H9 (cell line): Measurements from ENCODE around the gene ASPSCR1. TPM values are rescaled to one million over a fixed set of nuclear protein-coding genes. Genes with fewer than 3 reads are reported as not detected.

ENCODE experiments used
- DNase-seq: peaks from one replicate; pipeline ENCODE4 v3.0.0-alpha.2; 2017
- H2AFZ ChIP-seq: one replicate; pipeline ENCODE4 v1.6.1; 2013; ENCODE audit warnings: mild to moderate bottlenecking, low read length, control low read depth, moderate library complexity
- H2AK5ac ChIP-seq: 2 replicates; pipeline ENCODE4 v1.6.1; 2013; ENCODE audit warnings: low read length, control low read depth, mixed read lengths; ENCODE audit not compliant: insufficient read length
- H2BK120ac ChIP-seq: one replicate; pipeline ENCODE4 v1.6.1; 2013; ENCODE audit warnings: low read depth, mild to moderate bottlenecking, low read length, control low read depth, inconsistent platforms; ENCODE audit not compliant: poor library complexity, severe bottlenecking
- H2BK12ac ChIP-seq: 2 replicates; pipeline ENCODE4 v1.6.1; 2013; ENCODE audit warnings: low read length, control low read depth, mixed read lengths, low read depth; ENCODE audit not compliant: insufficient read length
- H2BK15ac ChIP-seq: 2 replicates; pipeline ENCODE4 v1.6.1; 2013; ENCODE audit warnings: low read depth, low read length, control low read depth
- H2BK20ac ChIP-seq: one replicate; pipeline ENCODE4 v1.6.1; 2013; ENCODE audit warnings: low read depth, mild to moderate bottlenecking, low read length, control low read depth, inconsistent platforms; ENCODE audit not compliant: poor library complexity, severe bottlenecking
- H2BK5ac ChIP-seq: 2 replicates; pipeline ENCODE4 v1.6.1; 2013; ENCODE audit warnings: low read length, control low read depth, mixed read lengths; ENCODE audit not compliant: insufficient read length
- H3K14ac ChIP-seq: 2 replicates; pipeline ENCODE4 v1.6.1; 2013; ENCODE audit warnings: low read length, control low read depth; ENCODE audit not compliant: insufficient read depth
- H3K18ac ChIP-seq: 2 replicates; pipeline ENCODE4 v1.6.1; 2013; ENCODE audit warnings: low read depth, mild to moderate bottlenecking, mixed read lengths, low read length, control low read depth; ENCODE audit not compliant: insufficient read length
- H3K23ac ChIP-seq: 2 replicates; pipeline ENCODE4 v1.6.1; 2013; ENCODE audit warnings: low read length, control low read depth, mixed read lengths, low read depth; ENCODE audit not compliant: insufficient read length
- H3K23me2 ChIP-seq: 2 replicates; pipeline ENCODE4 v1.6.1; 2013; ENCODE audit warnings: low read depth, mild to moderate bottlenecking, mixed read lengths, low read length, control low read depth; ENCODE audit not compliant: insufficient read length, poor library complexity, severe bottlenecking
- H3K27ac ChIP-seq: 2 replicates; pipeline ENCODE4 v1.5.1; 2013; ENCODE audit warnings: low read length, control low read depth, mixed read lengths, low read depth; ENCODE audit not compliant: insufficient read length
- H3K27me3 ChIP-seq: 2 replicates; pipeline ENCODE4 v1.6.1; 2013; ENCODE audit warnings: low read length, control low read depth, inconsistent platforms; ENCODE audit not compliant: insufficient read depth
- H3K4ac ChIP-seq: 2 replicates; pipeline ENCODE4 v1.6.1; 2013; ENCODE audit warnings: low read depth, mild to moderate bottlenecking, control low read depth, inconsistent platforms, low read length, moderate library complexity
- H3K4me1 ChIP-seq: 2 replicates; pipeline ENCODE4 v1.6.1; 2013; ENCODE audit warnings: low read length, control low read depth, inconsistent platforms; ENCODE audit not compliant: insufficient read depth
- H3K4me2 ChIP-seq: 2 replicates; pipeline ENCODE4 v1.6.1; 2013; ENCODE audit warnings: low read length, control low read depth, mixed read lengths; ENCODE audit not compliant: insufficient read length, insufficient read depth
- H3K56ac ChIP-seq: 2 replicates; pipeline ENCODE4 v1.6.1; 2013; ENCODE audit warnings: low read depth, mild to moderate bottlenecking, mixed read lengths, low read length, control low read depth; ENCODE audit not compliant: insufficient read length
- H3K79me1 ChIP-seq: 2 replicates; pipeline ENCODE4 v1.6.1; 2013; ENCODE audit warnings: low read depth, mild to moderate bottlenecking, moderate library complexity, low read length, control low read depth, inconsistent platforms; ENCODE audit not compliant: insufficient read depth, poor library complexity, severe bottlenecking
- H3K79me2 ChIP-seq: 2 replicates; pipeline ENCODE4 v1.6.1; 2013; ENCODE audit warnings: low read length, control low read depth, inconsistent platforms; ENCODE audit not compliant: insufficient read depth
- H3K9ac ChIP-seq: 2 replicates; pipeline ENCODE4 v1.6.1; 2013; ENCODE audit warnings: low read length, control low read depth, mixed read lengths; ENCODE audit not compliant: insufficient read length; ENCODE audit errors: extremely low read depth
- H3K9me3 ChIP-seq: one replicate; pipeline ENCODE4 v1.6.1; 2013; ENCODE audit warnings: low read depth, low read length, inconsistent platforms; ENCODE audit not compliant: control insufficient read depth
- H3T11ph ChIP-seq: one replicate; pipeline ENCODE4 v1.6.1; 2013; ENCODE audit warnings: mild to moderate bottlenecking, low read length, control low read depth, inconsistent platforms
- H4K20me1 ChIP-seq: one replicate; pipeline ENCODE4 v1.6.1; 2013; ENCODE audit not compliant: control insufficient read depth, insufficient read length, insufficient read depth
- H4K5ac ChIP-seq: 2 replicates; pipeline ENCODE4 v1.6.1; 2013; ENCODE audit warnings: low read depth, mild to moderate bottlenecking, mixed read lengths, low read length, control low read depth; ENCODE audit not compliant: insufficient read length
- H4K8ac ChIP-seq: replicated peaks from 2 replicates; pipeline ENCODE4 v1.6.1; 2013; ENCODE audit warnings: low read length, control low read depth, mixed read lengths, low read depth; ENCODE audit not compliant: insufficient read length
- H4K91ac ChIP-seq: 2 replicates; pipeline ENCODE4 v1.6.1; 2013; ENCODE audit warnings: low read depth, mild to moderate bottlenecking, moderate library complexity, mixed read lengths, low read length, control low read depth; ENCODE audit not compliant: insufficient read length
- H3K27ac Mint-ChIP-seq, 3 experiments: 2 replicates in 2 of 3; 3 replicates in 1 of 3; pipeline ENCODE4 v1.8.0; 2020 to 2021; ENCODE audit warnings: mixed read lengths in 3 of 3, mild to moderate bottlenecking in 1 of 3, moderate library complexity in 1 of 3
- H3K27me3 Mint-ChIP-seq: 2 replicates; pipeline ENCODE4 v1.8.0; 2021; ENCODE audit warnings: low read depth, mild to moderate bottlenecking, moderate library complexity, mixed read lengths
- H3K36me3 Mint-ChIP-seq, 3 experiments: 2 replicates in 2 of 3; 3 replicates in 1 of 3; pipeline ENCODE4 v1.8.0; 2020 to 2021; ENCODE audit warnings: low read depth in 3 of 3, mixed read lengths in 3 of 3; ENCODE audit not compliant: insufficient read depth in 1 of 3
- H3K4me1 Mint-ChIP-seq, 2 experiments: 2 replicates each; pipeline ENCODE4 v1.8.0; 2020; ENCODE audit warnings: mixed read lengths in 2 of 2
- H3K4me3 Mint-ChIP-seq, 2 experiments: 2 replicates in 1 of 2; 3 replicates in 1 of 2; pipeline ENCODE4 v1.8.0; 2020 to 2021; ENCODE audit warnings: mild to moderate bottlenecking in 2 of 2, mixed read lengths in 2 of 2, moderate library complexity in 1 of 2
- H3K9me3 Mint-ChIP-seq, 2 experiments: 2 replicates in 1 of 2; 3 replicates in 1 of 2; pipeline ENCODE4 v1.8.0; 2020; ENCODE audit warnings: mild to moderate bottlenecking in 2 of 2, mixed read lengths in 2 of 2, moderate library complexity in 1 of 2
- WGBS: extraction: QIAGEN DNeasy Blood & Tissue Kit; methylation state at CpG from one replicate; pipeline ENCODE4 v1.1.7; 2013; ENCODE audit warnings: missing lambda C conversion rate, low lambda C conversion rate, mixed read lengths; ENCODE audit not compliant: insufficient read length; ENCODE audit errors: extremely low coverage; 5-methylcytosine and 5-hydroxymethylcytosine counted together
- total RNA-seq: library from RNA; stranded (reverse); gene quantifications from 2 replicates; pipeline ENCODE4 v1.2.1, GENCODE V29; 2021
- TF ChIP-seq, protein P1 (sequence below): fragments of 200-600 bp; sonication (generic); conservative IDR thresholded peaks from 3 replicates; pipeline ENCODE4 v1.8.0; 2021; ENCODE audit warnings: antibody characterized with exemption, mild to moderate bottlenecking

ASPSCR1 gene
- total RNA-seq, 1 experiment from 2014 or later = 50.9 TPM

DNA sequence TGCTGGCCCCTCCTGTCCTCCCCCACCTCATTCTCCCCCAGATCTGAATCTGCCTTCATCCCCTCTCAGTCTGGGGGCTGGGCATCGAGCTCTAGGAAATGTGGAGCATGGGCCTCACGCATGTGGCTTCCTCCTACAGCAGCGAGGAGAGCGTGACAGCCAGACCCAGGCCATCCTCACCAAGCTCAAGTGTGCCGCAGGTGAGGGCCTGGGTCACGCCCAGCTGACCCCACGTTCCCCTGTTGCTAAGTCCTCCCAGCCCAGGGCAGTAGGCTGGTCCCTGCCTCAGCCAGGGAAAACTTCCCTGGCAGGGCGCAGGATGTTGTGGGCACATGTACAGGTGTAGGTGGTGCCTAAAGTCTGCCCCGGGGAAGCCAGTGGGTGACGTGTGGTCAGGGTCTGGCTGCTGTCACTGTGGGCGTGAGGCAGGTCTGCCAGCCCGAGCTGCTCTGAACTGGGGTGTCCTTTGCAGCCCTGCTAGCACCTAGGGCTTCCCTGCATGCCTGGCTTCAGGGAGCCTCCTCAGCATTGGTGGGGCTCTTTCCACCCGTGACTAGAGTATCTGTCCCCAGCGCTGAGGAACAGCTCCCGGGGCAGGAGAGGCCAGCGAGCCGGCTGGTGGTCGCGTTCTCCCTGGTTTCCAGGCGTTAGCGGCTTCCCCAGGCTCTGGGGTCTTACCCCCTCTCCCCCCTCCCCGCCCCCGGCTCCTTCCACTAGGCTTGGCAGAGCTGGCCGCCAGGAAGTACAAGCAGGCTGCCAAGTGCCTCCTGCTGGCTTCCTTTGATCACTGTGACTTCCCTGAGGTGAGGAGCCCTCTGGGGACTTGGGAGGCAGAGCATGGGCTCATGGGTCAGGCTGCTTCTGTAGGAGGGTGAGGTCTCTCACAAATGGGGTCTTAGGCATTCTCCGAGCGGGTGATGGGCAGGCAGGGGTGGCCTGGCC, 77.9 kb downstream of the ASPSCR1 start:
- H3K27me3 Mint-ChIP-seq = no peaks in the 10 kb centered on the region; the same call in 1 of the 2 replicates
- no peak overlapping the region for H2AFZ ChIP-seq
- H3K4ac ChIP-seq = no peak overlapping the region
- H4K8ac ChIP-seq = no peak overlapping the region
- no peak overlapping the region for H4K91ac ChIP-seq
- no peak overlapping the region for H3T11ph ChIP-seq
- no peaks in the 10 kb centered on the region for H3K4me1 ChIP-seq
- H3K14ac ChIP-seq = no peak overlapping the region; the same call in 1 of the 2 replicates
- H2BK120ac ChIP-seq = no peak overlapping the region
- no peaks in the 10 kb centered on the region for H3K9me3 Mint-ChIP-seq
- TF ChIP-seq, protein P1, sequence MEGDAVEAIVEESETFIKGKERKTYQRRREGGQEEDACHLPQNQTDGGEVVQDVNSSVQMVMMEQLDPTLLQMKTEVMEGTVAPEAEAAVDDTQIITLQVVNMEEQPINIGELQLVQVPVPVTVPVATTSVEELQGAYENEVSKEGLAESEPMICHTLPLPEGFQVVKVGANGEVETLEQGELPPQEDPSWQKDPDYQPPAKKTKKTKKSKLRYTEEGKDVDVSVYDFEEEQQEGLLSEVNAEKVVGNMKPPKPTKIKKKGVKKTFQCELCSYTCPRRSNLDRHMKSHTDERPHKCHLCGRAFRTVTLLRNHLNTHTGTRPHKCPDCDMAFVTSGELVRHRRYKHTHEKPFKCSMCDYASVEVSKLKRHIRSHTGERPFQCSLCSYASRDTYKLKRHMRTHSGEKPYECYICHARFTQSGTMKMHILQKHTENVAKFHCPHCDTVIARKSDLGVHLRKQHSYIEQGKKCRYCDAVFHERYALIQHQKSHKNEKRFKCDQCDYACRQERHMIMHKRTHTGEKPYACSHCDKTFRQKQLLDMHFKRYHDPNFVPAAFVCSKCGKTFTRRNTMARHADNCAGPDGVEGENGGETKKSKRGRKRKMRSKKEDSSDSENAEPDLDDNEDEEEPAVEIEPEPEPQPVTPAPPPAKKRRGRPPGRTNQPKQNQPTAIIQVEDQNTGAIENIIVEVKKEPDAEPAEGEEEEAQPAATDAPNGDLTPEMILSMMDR = no peak
- no peak overlapping the region for H3K18ac ChIP-seq
- H3K36me3 Mint-ChIP-seq = peaks cover 6 to 43% (median 37%) of the 10 kb centered on the region in 3 experiments
- no peak overlapping the region for H2BK20ac ChIP-seq
- no peak overlapping the region for H2BK15ac ChIP-seq
- no peaks in the 10 kb centered on the region for H3K23me2 ChIP-seq
- peaks cover 0 to 13% of the 10 kb centered on the region in 2 experiments; a peak in 2 of 4 replicates for H3K4me1 Mint-ChIP-seq
- H3K56ac ChIP-seq = no peak overlapping the region
- no peaks in the 10 kb centered on the region for H3K9me3 ChIP-seq
- H3K79me2 ChIP-seq = no peaks in the 10 kb centered on the region
- DNase-seq = no peak
- no peak overlapping the region for H2BK5ac ChIP-seq
- WGBS = no CpG with 5 or more reads among the region's 26 CpGs
- no peak overlapping the region for H3K23ac ChIP-seq
- no peak overlapping the region for H2AK5ac ChIP-seq
- H2BK12ac ChIP-seq = no peak overlapping the region
- H3K4me2 ChIP-seq = no peak overlapping the region
- H3K27ac ChIP-seq = no peak overlapping the region
- no peak overlapping the region for H4K5ac ChIP-seq
- H3K27ac Mint-ChIP-seq = no peak overlapping the region
- H3K9ac ChIP-seq = no peak overlapping the region
- H3K27me3 ChIP-seq = no peaks in the 10 kb centered on the region
- peak overlapping the region in 1 of 2 experiments; percentile 38; a peak in 1 of 5 replicates for H3K4me3 Mint-ChIP-seq
- H3K79me1 ChIP-seq = peaks cover 2% of the 10 kb centered on the region
- peaks cover 3% of the 10 kb centered on the region for H4K20me1 ChIP-seq
